ENCODE results near the gene KIF2C.

Gene KIF2C

DNA sequence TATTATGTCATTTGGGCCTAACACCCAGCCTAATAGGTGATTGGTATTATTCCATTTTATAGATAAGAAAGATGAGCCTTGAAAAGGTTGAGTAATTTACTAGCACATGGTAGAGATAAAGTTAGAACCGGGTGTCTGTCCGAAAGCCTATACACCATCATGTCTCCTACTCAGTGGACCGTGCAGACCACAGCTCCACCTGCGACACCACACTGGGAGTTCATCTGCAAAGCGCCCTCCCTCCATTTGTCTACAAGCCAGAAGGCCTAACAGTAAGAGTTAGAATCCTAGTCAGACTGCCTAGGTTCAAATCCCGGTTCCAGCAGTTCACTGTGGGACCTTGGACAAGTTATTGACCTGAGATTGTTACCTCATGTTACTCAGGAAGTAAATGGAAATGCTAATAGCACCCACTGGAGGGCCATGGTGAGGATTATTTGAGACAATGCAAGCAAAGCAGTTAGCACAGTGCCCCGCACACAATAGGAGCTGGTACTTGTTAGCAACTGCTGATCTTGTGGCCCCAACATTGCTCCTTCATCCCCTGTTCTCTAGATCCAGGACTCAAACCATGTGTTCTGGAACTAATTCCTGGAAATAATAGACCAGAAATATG, 44.7 kb upstream of the KIF2C start:
- Histone ChIP-seq H4K20me1 (ENCODE audit: insufficient read depth, low read length) (no peaks in the 10 kb centered on the region), H3K4me1 (ENCODE audit: low read length) (no peaks in the 10 kb centered on the region), H2AFZ (ENCODE audit: low read length) (no peak overlapping the region), H3F3A (ENCODE audit: insufficient read depth, low read length) (no peaks in the 10 kb centered on the region), H3K79me2 (ENCODE audit: low read length) (no peaks in the 10 kb centered on the region), H3K36me3 (replicated peaks; ENCODE audit: insufficient read depth, low read length) (no peaks in the 10 kb centered on the region), H3K9me2 (replicated peaks; ENCODE audit: insufficient read depth, low read length) (no peaks in the 10 kb centered on the region), H3K4me2 (ENCODE audit: low read depth, low read length) (no peak overlapping the region), H3K27ac (ENCODE audit: low read length) (no peak overlapping the region), H3K9me3 (replicated peaks; ENCODE audit: insufficient read depth, low read length) (no peaks in the 10 kb centered on the region), H3K4me3 (ENCODE audit: low read length) (no peak overlapping the region), H3K9ac (ENCODE audit: low read length) (no peak overlapping the region), H3K27me3 (replicated peaks; ENCODE audit: insufficient read depth, low read length) (no peaks in the 10 kb centered on the region)
- DNase-seq, result no peak
- TF ChIP-seq, protein P1, sequence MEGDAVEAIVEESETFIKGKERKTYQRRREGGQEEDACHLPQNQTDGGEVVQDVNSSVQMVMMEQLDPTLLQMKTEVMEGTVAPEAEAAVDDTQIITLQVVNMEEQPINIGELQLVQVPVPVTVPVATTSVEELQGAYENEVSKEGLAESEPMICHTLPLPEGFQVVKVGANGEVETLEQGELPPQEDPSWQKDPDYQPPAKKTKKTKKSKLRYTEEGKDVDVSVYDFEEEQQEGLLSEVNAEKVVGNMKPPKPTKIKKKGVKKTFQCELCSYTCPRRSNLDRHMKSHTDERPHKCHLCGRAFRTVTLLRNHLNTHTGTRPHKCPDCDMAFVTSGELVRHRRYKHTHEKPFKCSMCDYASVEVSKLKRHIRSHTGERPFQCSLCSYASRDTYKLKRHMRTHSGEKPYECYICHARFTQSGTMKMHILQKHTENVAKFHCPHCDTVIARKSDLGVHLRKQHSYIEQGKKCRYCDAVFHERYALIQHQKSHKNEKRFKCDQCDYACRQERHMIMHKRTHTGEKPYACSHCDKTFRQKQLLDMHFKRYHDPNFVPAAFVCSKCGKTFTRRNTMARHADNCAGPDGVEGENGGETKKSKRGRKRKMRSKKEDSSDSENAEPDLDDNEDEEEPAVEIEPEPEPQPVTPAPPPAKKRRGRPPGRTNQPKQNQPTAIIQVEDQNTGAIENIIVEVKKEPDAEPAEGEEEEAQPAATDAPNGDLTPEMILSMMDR (IDR thresholded peaks at IDR 0.05; ENCODE audit: low read length), result no peak
- no peak for TF ChIP-seq EZH2phosphoT487 (IDR thresholded peaks at IDR 0.05; ENCODE audit: low read length)
- no peak for TF ChIP-seq EZH2 (optimal IDR thresholded peaks at IDR 0.05; ENCODE audit: low read depth, low read length)

DNA sequence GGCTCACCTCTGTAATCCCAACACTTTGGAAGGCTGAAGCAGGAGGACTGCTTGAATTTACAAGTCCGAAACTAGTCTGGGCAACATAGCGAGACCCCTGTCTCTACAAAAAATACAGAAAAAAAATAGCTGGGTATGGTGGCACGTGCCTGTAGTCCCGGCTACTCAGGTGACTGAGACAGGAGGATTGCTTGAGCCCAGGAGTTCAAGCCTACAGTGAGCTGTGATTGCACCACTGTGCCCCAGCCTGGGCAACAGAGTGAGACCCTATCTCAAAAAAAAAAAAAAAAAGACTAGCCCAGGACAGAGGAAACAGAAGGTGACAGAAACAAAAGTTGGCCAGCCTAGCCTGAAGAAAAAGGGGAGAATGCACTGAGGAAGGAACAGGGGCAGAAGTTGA, 44.0 kb upstream of the KIF2C start:
- Histone ChIP-seq H3K79me2 (ENCODE audit: low read length) (no peaks in the 10 kb centered on the region), H3K9me2 (replicated peaks; ENCODE audit: insufficient read depth, low read length) (no peaks in the 10 kb centered on the region), H2AFZ (ENCODE audit: low read length) (no peak overlapping the region), H3K4me2 (ENCODE audit: low read depth, low read length) (no peak overlapping the region), H3K36me3 (replicated peaks; ENCODE audit: insufficient read depth, low read length) (no peaks in the 10 kb centered on the region), H3K27me3 (replicated peaks; ENCODE audit: insufficient read depth, low read length) (no peaks in the 10 kb centered on the region), H3K9me3 (replicated peaks; ENCODE audit: insufficient read depth, low read length) (no peaks in the 10 kb centered on the region), H3K27ac (ENCODE audit: low read length) (no peak overlapping the region), H3K4me1 (ENCODE audit: low read length) (no peaks in the 10 kb centered on the region), H3K4me3 (ENCODE audit: low read length) (no peak overlapping the region), H4K20me1 (ENCODE audit: insufficient read depth, low read length) (no peaks in the 10 kb centered on the region), H3K9ac (ENCODE audit: low read length) (no peak overlapping the region), H3F3A (ENCODE audit: insufficient read depth, low read length) (no peaks in the 10 kb centered on the region)
- no peak for DNase-seq
- TF ChIP-seq, protein P1 (IDR thresholded peaks at IDR 0.05; ENCODE audit: low read length), result no peak
- TF ChIP-seq EZH2 (optimal IDR thresholded peaks at IDR 0.05; ENCODE audit: low read depth, low read length), result no peak
- TF ChIP-seq EZH2phosphoT487 (IDR thresholded peaks at IDR 0.05; ENCODE audit: low read length), result no peak

DNA sequence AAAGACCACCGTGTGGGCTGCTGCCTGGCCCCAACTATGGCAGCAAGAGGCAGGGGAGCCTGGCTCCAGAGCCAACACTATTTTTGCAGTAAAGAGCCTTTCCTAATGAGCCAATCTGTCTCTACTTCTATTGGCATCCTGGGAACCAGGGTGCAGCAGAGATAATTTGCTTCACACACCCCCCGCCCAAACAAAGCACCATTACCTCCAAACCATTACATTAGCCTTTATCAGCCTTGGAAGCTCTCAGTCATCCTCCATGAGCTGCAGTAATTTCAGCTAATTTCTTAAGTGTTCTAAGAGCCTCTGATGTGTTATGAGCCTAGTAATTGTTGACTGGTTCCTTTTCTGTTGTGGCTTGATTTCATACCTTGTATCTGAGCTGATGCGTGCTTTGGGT, 43.5 kb upstream of the KIF2C start:
- Histone ChIP-seq H3K9me3 (replicated peaks; ENCODE audit: insufficient read depth, low read length) (no peaks in the 10 kb centered on the region), H3K4me2 (ENCODE audit: low read depth, low read length) (no peak overlapping the region), H3K9me2 (replicated peaks; ENCODE audit: insufficient read depth, low read length) (no peaks in the 10 kb centered on the region), H3K4me3 (ENCODE audit: low read length) (no peak overlapping the region), H3F3A (ENCODE audit: insufficient read depth, low read length) (no peaks in the 10 kb centered on the region), H3K27ac (ENCODE audit: low read length) (no peak overlapping the region), H3K9ac (ENCODE audit: low read length) (no peak overlapping the region), H3K79me2 (ENCODE audit: low read length) (no peaks in the 10 kb centered on the region), H3K4me1 (ENCODE audit: low read length) (no peaks in the 10 kb centered on the region), H3K36me3 (replicated peaks; ENCODE audit: insufficient read depth, low read length) (no peaks in the 10 kb centered on the region), H2AFZ (ENCODE audit: low read length) (no peak overlapping the region), H4K20me1 (ENCODE audit: insufficient read depth, low read length) (no peaks in the 10 kb centered on the region), H3K27me3 (replicated peaks; ENCODE audit: insufficient read depth, low read length) (no peaks in the 10 kb centered on the region)
- DNase-seq, result no peak
- TF ChIP-seq EZH2 (optimal IDR thresholded peaks at IDR 0.05; ENCODE audit: low read depth, low read length), result no peak
- no peak for TF ChIP-seq EZH2phosphoT487 (IDR thresholded peaks at IDR 0.05; ENCODE audit: low read length)
- TF ChIP-seq, protein P1 (IDR thresholded peaks at IDR 0.05; ENCODE audit: low read length), result no peak

All from MM.1S (cell line).